Stimulated activated CD8-positive, alpha-beta memory T cell treated with anti-CD3 and anti-CD28 coated beads, Interleukin-4, amount 100 ng/mL, for 48 hours (primary cell): ENCODE measurements around the gene UNC119B.
"Not testable (repeated sequence)": the region's sequence is repeated elsewhere in the genome, so short reads cannot be mapped to it uniquely, and the experiment has no call there.

ENCODE experiments used
- DNase-seq: peaks from one replicate; pipeline ENCODE4 v3.0.0-alpha.2; 2020

Gene UNC119B

DNA sequence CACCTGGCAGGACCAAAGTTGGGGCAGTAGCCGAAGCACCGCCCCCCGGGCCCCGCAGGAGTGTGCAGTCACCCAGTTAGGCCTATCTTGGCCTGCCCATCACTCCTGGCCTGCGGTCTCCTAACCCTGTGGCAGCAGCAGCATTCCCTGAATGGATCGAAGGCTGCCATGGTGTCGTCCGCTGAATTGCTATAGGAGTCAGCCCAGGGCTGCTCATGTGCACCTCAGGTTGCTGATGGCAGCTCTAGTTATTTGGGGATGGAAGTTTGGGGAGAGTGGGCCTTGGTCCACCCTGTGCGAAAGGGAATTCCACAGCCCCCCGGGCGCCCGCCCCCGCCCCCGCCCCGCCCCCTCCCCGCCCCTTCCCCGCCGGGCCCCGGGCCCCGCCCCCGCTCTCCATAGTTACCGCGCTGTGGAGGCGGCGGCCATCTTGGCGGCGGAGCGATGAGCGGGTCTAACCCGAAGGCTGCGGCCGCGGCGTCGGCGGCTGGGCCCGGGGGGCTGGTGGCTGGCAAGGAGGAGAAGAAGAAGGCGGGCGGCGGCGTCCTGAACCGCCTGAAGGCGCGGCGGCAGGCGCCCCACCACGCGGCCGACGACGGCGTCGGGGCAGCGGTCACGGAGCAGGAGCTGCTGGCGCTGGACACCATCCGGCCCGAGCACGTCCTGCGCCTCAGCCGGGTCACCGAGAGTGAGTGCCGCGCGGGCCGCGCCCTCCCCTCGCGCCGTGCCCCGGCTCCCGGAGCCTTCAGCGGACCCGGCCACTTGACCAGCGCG lies at the start of gene UNC119B:
TSS of gene UNC119B (plus strand) at position 428 of the 774 bp plus-strand sequence. CDS start at position 445, 17 bp downstream.
- peak; percentile 84 for DNase-seq

DNA sequence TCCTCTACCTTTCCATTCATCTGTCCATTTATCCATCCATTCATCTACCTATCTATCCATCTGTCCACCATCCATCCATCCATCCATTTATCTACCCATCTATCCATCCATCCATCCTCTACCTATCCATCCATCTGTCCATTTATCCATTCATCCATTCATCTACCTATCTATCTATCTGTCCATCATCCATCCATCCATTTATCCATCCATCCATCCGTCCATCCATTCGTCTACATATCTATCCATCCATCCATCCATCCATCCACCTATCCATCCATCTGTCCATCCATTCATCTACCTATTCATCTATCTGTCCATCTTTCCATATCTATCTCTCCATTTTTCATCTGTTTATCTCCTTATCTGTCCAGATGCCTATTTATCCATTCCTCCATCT lies 48.8 kb upstream of the UNC119B start:
- no peak for DNase-seq

DNA sequence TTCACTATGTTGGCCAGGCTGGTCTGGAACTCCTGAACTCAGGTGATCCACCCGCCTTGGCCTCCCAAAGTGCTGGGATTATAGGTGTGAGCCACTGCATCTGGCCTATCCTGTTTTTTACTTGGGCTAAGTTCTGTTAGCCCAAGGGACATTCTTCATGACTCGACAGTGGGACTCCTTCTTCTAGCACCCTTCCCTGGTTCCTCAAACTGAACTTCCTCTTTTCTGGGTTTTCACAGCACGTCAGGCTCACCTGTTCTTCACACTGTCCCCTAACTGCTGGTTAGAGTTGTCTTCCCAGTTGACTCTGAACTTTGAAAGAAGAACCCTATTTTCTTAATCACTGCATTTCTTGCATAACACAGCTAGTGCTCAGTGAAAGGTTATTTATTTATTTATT lies 47.4 kb upstream of the UNC119B start:
- DNase-seq = no peak

DNA sequence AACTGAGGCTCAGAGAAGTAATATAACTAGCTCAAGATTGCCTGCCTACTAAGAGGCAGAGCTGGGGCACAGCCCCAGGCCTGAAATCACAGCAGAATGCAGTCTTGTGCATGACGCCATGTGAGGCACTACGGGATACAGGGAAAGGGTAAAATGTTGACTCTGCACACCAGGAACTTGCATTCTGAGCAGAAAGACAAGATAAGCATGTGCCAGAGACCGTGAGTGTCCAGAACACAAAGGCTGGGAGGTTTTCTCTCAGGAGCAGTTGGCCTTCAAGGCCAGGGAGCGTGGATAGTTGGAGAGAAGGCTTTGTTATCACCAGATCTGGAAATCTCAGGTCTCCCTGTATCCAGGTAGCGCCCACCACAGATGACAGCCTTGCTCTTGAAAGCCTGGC lies 46.5 kb upstream of the UNC119B start:
- DNase-seq = no peak

DNA sequence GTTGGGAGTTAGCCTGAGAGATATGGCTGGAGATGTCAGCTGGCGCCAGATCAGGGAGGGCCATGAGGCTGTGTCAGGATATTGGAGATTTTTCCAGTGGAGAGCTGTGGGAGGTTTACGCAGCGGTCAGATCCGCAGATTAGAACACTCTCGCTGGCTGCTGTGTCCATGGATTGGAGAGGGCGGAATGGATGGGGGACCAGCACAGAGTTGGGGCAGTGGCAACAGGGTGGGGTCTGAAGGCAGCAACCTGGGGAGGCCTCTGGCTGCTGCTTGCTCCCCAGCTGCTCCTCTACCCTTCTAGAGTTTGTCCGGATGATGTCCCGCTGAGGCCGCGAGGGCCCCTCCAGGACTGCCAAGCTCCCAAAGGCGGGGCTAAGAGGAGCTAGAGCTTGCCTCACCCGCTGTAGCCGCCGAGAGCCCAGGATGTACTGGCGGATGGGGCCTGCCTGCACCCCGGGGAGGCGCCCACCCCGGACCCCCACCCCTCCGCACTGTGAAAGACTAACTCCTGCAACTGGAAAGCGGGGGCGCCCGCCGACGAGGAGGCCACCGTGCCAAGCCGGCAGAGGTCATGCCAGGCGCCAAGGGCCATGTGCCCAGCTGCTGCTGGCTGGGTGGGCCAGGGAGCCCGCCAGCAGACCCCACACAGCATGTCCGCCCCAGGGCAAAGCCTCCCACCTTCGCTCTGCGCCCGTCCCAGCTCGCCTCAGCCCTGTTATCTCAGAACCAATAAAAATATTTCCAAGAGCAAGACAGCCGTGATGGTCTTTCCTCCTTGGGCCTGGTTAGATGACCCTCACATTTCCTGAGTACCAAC lies 43.5 kb upstream of the UNC119B start:
- no peak for DNase-seq

DNA sequence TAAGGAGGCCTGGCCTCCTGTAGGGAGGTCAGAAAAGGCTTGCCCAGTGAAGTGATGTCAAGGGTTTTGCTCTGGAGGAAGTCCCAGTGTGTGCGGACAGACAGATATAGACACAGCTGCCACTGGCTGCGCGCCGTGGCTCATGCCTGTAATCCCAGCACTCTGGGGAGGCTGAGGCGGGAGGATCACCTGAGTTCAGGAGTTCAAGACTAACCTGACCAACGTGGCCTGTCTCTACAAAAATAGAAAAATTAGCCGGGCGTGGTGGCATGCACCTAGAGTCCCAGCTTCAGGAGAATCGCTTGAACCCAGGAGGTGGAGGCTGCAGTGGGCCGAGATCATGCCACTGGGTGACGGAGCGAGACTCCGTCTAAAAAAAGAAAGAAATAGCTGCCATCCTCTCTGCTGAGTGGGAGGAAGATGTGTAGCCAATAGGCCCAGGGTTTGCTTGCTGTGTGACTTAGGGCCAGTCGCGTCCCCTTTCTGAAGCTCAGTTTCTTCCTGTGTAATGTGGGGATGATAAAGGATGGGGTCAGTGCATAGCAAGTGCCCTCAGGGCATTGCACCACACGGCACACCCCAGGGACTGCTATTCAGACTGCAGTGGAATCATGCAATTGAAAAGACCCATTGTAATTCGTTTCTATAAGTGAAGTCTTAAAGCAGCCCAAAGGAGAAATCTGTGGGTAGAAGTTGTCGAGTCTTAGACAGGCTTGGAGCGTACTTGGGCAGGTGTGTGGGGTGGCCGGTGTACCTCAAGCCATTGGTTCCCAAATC lies 42.0 kb upstream of the UNC119B start:
- no peak for DNase-seq

DNA sequence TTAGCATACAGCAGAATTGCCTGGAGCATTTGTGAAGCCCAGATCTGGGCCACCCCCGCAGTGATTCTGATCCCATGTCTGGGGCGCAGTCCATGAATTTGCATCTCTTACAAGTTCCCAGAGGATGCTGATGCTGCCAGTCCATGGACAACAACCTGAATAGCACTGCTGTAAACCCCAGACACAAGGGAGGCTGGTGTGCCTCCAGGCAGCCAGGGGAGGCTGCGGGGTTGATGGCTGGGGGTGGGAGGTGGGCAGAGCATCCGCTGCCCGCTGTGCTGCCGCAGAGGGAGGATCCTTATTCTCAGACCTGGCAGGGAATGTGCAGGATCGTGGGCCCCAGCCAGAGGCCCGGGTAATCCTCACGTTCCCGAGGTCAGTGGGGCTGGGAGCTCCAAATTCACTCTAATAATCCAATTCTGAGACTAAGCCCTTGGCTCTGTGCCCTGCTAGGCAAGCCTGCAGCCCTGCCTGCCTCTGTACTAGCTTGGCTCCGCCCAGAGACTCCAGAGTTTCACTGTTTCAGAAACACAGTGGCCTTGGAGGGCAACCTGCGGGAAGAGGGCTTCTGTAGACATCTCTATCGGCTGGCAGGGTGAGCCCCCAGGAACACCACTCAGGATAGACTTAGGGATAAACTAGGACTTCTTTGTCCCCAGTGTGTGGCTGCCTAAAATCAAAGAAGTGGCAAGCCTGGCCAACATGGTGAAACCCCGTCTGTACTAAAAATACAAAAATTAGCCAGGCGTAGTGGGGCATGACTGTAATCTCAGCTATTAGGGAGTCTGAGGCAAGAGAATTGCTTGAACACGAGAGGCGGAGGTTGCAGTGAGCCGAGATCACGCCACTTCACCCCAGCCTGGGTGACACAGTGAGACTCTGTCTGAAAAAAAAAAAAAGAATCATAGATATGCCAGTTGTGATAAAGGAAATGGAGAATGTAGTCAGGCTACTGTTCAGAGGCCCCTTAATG lies 41.1 kb upstream of the UNC119B start:
- no peak for DNase-seq

DNA sequence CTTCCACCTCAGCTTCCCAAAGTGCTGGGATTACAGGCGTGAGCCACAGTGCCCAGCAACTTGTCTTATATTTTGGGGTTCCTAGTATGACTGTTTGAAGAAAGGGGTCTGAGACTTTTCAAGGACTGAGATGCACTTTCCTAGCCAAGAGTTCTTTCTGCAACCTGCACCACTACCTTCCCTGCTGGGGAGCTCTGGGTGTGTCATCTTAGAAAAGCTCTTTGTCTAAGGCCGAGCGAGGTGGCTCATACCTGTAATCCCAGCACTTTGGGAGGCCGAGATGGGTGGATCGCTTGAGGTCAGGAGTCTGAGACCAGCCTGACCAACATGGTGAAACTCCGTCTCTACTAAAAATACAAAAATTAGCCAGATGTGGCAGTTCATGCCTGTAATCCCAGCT lies 40.0 kb upstream of the UNC119B start:
- DNase-seq = not testable (repeated sequence)

DNA sequence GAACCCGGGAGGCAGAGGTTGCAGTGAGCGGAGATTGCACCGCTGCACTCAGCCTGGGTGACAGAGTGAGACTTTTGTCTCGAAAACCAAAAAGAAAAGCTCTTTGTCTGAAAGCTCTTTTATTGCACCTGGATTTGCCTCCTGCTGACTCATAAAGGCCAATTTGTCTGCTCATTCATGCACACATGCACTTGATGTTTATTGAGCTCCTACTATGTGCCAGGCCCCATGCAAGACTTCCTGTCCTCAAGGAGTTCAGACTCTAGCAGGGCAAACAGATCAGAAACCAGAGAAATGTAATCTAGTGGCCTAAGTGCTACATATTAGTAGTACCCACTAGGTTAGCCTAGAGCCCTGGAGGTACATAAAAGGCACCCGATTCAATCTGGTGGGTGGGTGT lies 39.6 kb upstream of the UNC119B start:
- DNase-seq = no peak

DNA sequence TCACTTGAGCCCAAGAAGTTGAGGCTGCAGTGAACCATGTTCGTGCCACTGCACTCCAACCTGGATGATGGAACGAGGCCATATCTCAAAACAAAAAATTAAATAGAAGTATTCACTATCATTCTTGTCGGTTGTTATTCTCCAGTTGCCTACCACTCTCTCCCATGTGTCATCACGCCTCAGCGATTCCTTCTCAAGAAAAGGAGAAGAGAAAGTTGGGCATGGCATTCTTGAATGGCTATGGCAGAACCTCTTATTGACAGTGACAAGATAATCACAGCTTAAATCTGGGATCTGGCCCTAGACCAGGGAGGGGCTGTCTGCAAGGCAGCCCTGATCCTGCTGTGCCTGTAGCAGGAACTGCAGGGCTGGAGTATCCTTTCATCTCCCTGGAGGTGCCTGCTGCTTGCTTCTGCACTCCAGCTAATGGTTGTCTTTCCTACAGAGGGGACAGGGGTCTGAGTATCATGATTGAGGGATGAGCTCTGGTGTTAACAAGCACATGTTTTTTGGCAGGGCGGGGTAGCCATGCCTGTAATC lies 36.1 kb upstream of the UNC119B start:
- no peak for DNase-seq

DNA sequence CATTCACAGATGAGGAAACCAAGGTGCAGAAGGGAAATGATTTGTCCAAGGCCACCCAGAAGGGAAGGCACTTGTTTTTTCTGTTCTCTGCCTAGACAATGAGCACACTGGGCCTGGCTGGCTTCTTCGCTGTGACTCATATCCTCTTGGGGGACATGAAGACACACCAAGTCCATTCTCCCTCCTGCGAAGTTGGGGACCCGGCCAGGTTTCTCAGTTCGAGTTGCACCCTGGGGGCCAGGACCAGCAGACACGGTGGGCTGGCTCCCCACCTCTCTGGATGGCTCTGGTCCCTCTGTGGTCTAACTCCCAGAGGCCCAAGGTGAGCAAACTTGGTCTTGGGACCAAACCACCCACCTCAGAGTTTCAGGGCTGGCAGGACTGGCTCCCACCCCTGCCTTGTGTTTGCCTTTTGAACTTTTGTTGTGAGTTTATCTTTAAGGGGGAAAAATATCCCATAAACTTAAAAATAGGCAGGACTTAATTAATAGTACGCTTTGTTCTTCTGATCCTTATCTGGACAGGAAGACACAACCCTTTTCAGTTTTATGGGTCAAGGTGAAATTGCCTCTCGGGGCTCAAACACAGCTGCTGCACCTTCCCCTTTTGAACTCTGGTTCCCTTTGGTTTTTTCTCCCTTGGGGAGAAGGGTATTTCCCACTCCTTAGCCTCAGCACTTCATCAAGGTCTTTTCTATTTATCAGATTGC lies 32.3 kb upstream of the UNC119B start:
- DNase-seq = peak; percentile 46

DNA sequence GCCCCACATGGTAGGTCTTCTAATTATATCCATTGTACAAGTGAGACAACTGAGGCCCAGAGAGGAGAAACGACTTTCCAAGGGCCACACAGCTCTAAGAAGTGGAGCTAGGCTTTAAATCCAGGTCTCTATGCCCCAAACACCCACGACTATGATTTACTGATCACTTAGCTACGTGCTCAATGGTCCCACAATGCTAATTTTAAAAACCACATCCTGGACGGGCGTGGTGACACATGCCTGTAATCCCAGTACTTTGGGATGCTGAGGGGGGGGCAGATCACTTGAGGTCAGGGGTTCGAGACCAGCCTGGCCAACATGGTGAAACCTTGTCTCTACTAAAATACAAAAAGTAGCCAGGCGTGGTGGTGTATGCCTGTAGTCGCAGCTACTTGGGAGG lies 31.7 kb upstream of the UNC119B start:
- DNase-seq = no peak

DNA sequence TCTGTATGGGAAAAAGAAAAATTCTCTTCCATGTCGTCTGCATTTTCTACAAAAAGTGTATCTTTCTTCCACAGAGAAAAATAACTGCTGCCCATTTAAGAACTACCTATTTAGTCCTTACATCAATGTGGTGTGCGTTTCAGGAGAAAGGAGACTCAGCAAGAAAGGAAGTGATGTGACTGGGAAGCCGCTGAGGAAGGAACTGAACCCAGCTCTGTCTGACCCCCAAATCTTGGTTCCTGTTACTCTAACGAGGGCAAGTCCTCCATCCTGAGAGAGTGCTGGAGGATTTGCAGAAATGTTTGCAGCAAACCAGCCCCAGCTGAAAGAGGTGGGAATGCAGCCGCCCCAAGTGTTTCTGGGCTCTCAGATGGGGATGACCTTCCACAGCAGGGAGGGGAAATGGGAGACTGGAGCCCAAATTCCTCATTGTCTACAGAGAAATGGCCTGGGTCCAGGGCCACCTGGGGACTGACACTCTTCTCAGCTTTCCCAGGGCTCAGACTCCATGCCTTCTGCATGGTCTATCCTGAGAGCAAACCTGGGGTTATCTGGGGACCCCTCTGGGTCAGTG lies 30.0 kb upstream of the UNC119B start:
- no peak for DNase-seq

DNA sequence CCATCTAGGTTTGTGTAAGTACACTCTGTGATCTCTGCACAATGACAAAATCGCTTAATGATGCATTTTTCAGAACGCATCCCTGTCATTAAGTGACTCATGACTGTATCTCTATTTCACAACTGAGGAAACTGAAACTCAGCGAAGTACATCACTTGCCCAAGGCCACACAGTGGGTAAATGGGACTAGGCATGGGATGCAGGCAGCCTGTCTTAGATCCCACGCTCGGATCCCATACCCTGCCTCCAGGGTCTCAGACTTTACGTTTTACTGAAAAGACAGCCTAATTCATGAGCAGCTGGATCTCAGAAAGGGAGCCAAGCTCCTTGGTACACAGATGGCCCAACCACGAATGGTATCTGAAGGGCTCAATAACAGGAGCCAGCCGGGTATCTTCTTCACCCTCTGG lies 25.7 kb upstream of the UNC119B start:
- DNase-seq = peak; percentile 40

DNA sequence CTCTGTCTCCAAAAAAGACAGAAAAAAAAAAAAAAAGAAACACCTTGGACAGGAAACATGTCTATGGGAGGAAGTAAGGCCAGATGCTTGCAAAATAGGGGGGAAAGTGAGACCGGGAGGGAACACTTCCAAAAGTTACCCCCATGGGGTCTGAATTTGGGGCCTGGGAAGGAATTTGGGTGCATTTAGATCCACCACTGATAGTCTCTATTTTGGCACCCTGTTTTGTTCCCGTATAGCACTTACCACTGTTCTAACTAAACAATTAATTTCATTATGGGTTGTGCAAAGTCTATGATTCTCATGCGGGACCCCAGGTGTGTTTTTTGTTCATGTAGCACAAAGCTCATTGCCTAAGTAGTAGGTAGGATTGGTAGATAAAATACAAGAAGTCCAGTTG lies 24.7 kb upstream of the UNC119B start:
- DNase-seq = no peak

DNA sequence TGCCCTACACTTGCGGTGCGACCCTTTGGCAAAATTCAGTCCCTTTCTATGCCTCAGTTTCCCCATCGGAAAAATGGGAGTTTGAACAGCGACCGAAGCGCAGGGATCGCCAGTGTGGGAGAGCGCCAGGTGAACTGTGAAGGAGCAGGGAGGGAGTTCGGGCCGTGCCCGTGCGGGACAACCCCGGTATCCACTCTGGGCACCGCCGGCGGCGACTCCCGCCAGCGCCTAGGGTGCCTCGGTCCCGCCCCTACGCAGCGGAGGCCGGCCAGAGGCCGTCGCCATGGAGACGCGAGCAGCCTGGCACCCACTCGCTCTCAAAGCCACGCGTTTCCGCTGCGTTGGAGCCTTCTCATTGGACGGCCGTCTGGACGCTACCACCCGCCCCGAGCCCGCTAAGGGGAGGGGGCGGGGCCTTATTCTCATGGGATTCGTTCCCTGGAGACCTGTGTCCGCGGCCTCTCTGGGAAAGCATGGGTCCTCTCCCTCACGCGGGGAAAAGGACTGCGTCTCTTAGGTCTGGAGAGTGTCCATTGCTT lies 24.0 kb upstream of the UNC119B start:
- DNase-seq = peak; percentile 98

DNA sequence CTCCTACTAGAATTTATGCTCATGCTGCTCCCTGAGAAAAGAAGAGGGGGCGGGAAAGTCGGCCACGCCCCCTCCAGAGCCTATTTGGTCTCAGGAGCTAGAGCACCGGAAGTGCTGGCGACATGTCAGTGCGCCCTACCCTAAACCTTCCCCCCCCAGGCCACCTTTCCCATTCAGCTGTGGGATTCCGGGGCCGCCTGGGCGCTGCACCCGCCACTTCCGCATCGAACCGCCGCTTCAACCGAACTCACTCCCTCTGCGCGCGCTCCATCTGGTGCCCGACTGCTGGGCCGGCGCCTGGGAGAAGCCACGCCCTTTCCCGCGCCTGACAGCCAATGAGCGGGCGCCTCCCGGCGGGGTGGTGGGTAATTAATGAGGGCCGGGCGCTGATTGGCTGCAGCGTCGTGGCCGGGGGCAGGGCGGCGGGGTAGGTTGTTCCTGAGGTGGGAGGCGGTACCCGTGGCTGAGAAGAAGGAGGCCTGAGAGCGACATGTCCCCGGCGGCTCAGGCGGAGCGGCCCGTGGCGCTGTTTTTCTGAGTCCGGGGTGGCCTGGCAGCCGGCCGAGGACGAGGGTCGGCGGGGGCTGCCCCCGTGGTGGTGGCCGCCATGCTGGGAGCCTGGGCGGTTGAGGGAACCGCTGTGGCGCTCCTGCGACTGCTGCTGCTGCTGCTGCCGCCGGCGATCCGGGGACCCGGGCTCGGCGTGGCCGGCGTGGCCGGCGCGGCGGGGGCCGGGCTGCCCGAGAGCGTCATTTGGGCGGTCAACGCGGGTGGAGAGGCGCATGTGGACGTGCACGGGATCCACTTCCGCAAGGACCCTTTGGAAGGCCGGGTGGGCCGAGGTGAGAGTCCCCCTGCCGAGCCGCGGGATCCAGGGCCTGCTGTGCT lies 23.3 kb upstream of the UNC119B start, which contains the start of gene MLEC:
TSS of gene MLEC (plus strand) at position 460 of the 888 bp plus-strand sequence. CDS start at position 608, 148 bp downstream.
- peak; percentile 99 for DNase-seq

DNA sequence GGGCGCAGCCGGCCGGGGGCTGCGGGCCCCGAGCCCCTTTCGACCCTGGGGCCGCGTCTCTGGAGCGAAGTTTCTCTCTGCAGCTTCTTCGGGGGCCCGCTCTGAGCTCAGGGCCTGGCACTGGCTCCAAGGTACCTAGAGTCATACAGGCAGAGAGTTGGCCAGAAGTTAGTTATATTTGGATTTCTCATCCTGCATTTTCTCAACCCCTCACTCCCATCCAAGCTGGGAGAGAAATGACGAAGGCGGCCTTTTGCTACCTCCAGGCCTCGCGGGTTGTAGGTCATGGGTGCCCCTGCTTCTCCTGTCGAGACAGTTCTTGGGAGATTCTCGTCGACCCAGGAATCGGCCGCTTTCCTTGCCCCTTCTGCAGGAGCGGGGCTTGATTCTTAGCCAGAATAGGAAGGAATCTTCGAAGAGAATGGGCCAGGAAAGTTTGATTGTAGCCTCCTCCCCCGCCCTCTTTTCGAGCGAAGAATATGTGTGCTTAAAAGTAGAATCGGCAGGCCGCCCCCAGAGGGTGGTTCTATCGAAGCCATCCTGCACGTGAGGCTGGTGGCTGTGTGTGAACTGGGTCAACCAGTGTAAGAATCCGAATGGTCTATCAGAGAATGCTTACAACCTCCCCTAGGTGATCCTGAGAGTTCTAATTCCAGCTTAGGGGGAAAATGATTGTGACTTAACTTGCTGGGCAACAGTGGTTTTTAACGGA lies 22.5 kb upstream of the UNC119B start:
- peak; percentile 56 for DNase-seq
